GM23338 (cell line): ENCODE data around the gene SLC38A10. TPM values are rescaled to one million over a fixed set of nuclear protein-coding genes. Genes with fewer than 3 reads are reported as not detected.

Experiments
- ATAC-seq: fragments of 200-7000 bp; cut with Tn5 transposase; 3 replicates; pipeline ENCODE4 v1.9.1; 2020
- DNase-seq: peaks from one replicate; pipeline ENCODE4 v3.0.0-alpha.2; 2015; ENCODE audit warnings: low spot score
- H2AFZ ChIP-seq: fragments of 200-600 bp; sonication (generic); 2 replicates; pipeline ENCODE4 v1.8.0; 2016; ENCODE audit warnings: antibody characterized with exemption, mild to moderate bottlenecking, moderate library complexity
- H3F3A ChIP-seq: fragments of 200-600 bp; sonication (generic); replicated peaks from 2 replicates; pipeline ENCODE4 v1.8.0; 2017; ENCODE audit warnings: antibody characterized with exemption, mixed run types, low read depth
- H3K27ac ChIP-seq: fragments of 200-600 bp; sonication (generic); 2 replicates; pipeline ENCODE4 v1.6.1; 2016; ENCODE audit warnings: low read depth
- H3K27me3 ChIP-seq: fragments of 200-600 bp; sonication (generic); 2 replicates; pipeline ENCODE4 v1.8.0; 2016; ENCODE audit warnings: mild to moderate bottlenecking, mixed run types, moderate library complexity; ENCODE audit not compliant: insufficient read depth
- H3K36me3 ChIP-seq: fragments of 200-600 bp; sonication (generic); 2 replicates; pipeline ENCODE4 v1.8.0; 2016; ENCODE audit warnings: mild to moderate bottlenecking; ENCODE audit not compliant: insufficient read depth
- H3K4me1 ChIP-seq: fragments of 200-600 bp; sonication (generic); 2 replicates; pipeline ENCODE4 v1.8.0; 2016; ENCODE audit warnings: mild to moderate bottlenecking, moderate library complexity; ENCODE audit not compliant: insufficient read depth
- H3K4me2 ChIP-seq: fragments of 200-600 bp; sonication (generic); 2 replicates; pipeline ENCODE4 v1.7.1; 2017; ENCODE audit warnings: mixed run types
- H3K4me3 ChIP-seq: fragments of 200-600 bp; sonication (generic); 2 replicates; pipeline ENCODE4 v1.6.1; 2016; ENCODE audit warnings: mixed run types
- H3K79me2 ChIP-seq: fragments of 200-600 bp; sonication (generic); replicated peaks from 2 replicates; pipeline ENCODE4 v1.8.0; 2017; ENCODE audit warnings: mild to moderate bottlenecking; ENCODE audit not compliant: insufficient read depth
- H3K9me2 ChIP-seq: fragments of 200-600 bp; sonication (generic); 2 replicates; pipeline ENCODE4 v1.8.0; 2017; ENCODE audit not compliant: insufficient read depth
- H4K20me1 ChIP-seq: fragments of 200-600 bp; sonication (generic); replicated peaks from 2 replicates; pipeline ENCODE4 v1.8.0; 2017; ENCODE audit warnings: mild to moderate bottlenecking; ENCODE audit not compliant: insufficient read depth
- H3K27ac Mint-ChIP-seq: 2 replicates; pipeline ENCODE4 v1.8.0; 2020; ENCODE audit warnings: inconsistent platforms, mild to moderate bottlenecking, moderate library complexity, mixed read lengths
- H3K27me3 Mint-ChIP-seq: 3 replicates; pipeline ENCODE4 v1.8.0; 2022; ENCODE audit warnings: low read depth, mild to moderate bottlenecking, moderate library complexity, mixed read lengths, inconsistent platforms; ENCODE audit not compliant: insufficient read depth, poor library complexity
- H3K36me3 Mint-ChIP-seq: 3 replicates; pipeline ENCODE4 v1.8.0; 2021; ENCODE audit warnings: low read depth, mild to moderate bottlenecking, inconsistent platforms, moderate library complexity, mixed read lengths
- H3K4me1 Mint-ChIP-seq: 3 replicates; pipeline ENCODE4 v1.8.0; 2020; ENCODE audit warnings: mild to moderate bottlenecking, inconsistent platforms, mixed read lengths
- H3K4me3 Mint-ChIP-seq: 3 replicates; pipeline ENCODE4 v1.8.0; 2021; ENCODE audit warnings: moderate library complexity, mild to moderate bottlenecking, inconsistent platforms, mixed read lengths
- H3K9me3 Mint-ChIP-seq: 3 replicates; pipeline ENCODE4 v1.8.0; 2020; ENCODE audit warnings: moderate library complexity, mild to moderate bottlenecking, inconsistent platforms, mixed read lengths
- EZH2 ChIP-seq: fragments of 200-600 bp; sonication (generic); IDR thresholded peaks from one replicate; pipeline ENCODE4 v1.8.0; 2017; ENCODE audit warnings: antibody characterized with exemption, mild to moderate bottlenecking, low read depth; ENCODE audit not compliant: unreplicated experiment
- JUNB ChIP-seq: IDR thresholded peaks from one replicate; pipeline ENCODE4 v1.6.1; 2016; ENCODE audit warnings: antibody characterized with exemption; ENCODE audit not compliant: unreplicated experiment
- NANOG ChIP-seq: IDR thresholded peaks from 2 replicates; pipeline ENCODE4 v1.6.1; 2016; ENCODE audit warnings: antibody characterized with exemption, borderline replicate concordance
- POLR2AphosphoS5 ChIP-seq: IDR thresholded peaks from 2 replicates; pipeline ENCODE4 v1.6.1; 2016; ENCODE audit warnings: antibody characterized with exemption, low read depth
- STAT1 ChIP-seq: IDR thresholded peaks from one replicate; pipeline ENCODE4 v1.6.1; 2016; ENCODE audit warnings: antibody characterized with exemption; ENCODE audit not compliant: unreplicated experiment
- ZNF331 ChIP-seq: fragments of 250-450 bp; sonication (Bioruptor Pico); IDR thresholded peaks from 2 replicates; pipeline ENCODE4 v1.5.0; 2020; ENCODE audit warnings: low read depth, mild to moderate bottlenecking, moderate library complexity
- ZNF462 ChIP-seq: fragments of 250-450 bp; sonication (Bioruptor Pico); IDR thresholded peaks from 2 replicates; pipeline ENCODE4 v1.5.0; 2020; ENCODE audit warnings: mild to moderate bottlenecking, moderate library complexity
- polyA plus RNA-seq: library from polyadenylated mRNA; unstranded; fragments of >200 nt; fragmentation: Nextera tagmentation; extraction: Ambion mirVana; gene quantifications from 2 replicates; pipeline ENCODE4 v1.2.1, GENCODE V29; 2016
- total RNA-seq: library from RNA; depleted of rRNA; stranded (reverse); fragments of >200 nt; shearing (Covaris generic); gene quantifications from 2 replicates; pipeline ENCODE4 v1.2.3, GENCODE V29; 2014

Gene SLC38A10
- total and polyA plus RNA-seq, 2 experiments from 2014 or later, result 17.1 to 55.8 TPM

GRCh38 chr17:81233316-81233715 lies 61.8 kb downstream of the SLC38A10 start:
- Mint-ChIP-seq H3K36me3 (peaks cover 15% of the 10 kb centered on the region), H3K27ac (no peak overlapping the region), H3K4me1 (peaks cover 5% of the 10 kb centered on the region), H3K27me3 (peaks cover 6% of the 10 kb centered on the region), H3K9me3 (no peaks in the 10 kb centered on the region), H3K4me3 (no peak overlapping the region)
- H3K27ac ChIP-seq, result no peak overlapping the region
- no peaks in the 10 kb centered on the region; the same call in none of the 2 replicates for H3K79me2 ChIP-seq
- H3F3A ChIP-seq, result no peaks in the 10 kb centered on the region
- no peaks in the 10 kb centered on the region for H3K27me3 ChIP-seq
- H3K4me2 ChIP-seq, result no peak overlapping the region
- ATAC-seq (no peak), DNase-seq (no peak)
- H4K20me1 ChIP-seq, result no peaks in the 10 kb centered on the region
- no peaks in the 10 kb centered on the region for H3K4me1 ChIP-seq
- no peak overlapping the region for H3K4me3 ChIP-seq
- H2AFZ ChIP-seq, result no peak overlapping the region
- TF ChIP-seq EZH2, result no peak
- TF ChIP-seq STAT1, result no peak
- TF ChIP-seq JUNB, result no peak
- no peak for TF ChIP-seq POLR2AphosphoS5
- no peak for TF ChIP-seq ZNF462 (CRISPR knock-in tag)
- TF ChIP-seq ZNF331 (CRISPR knock-in tag), result no peak
- TF ChIP-seq NANOG, result no peak
- no peaks in the 10 kb centered on the region for H3K9me2 ChIP-seq
- no peaks in the 10 kb centered on the region for H3K36me3 ChIP-seq
